GM06990 (cell line): ENCODE data around the gene EHD2.
"Not testable (repeated sequence)": the region's sequence is repeated elsewhere in the genome, so short reads cannot be mapped to it uniquely, and the experiment has no call there.

Source experiments
- DNase-seq: peaks from one replicate; pipeline ENCODE4 v3.0.0-alpha.2; 2011; ENCODE audit not compliant: insufficient read length; ENCODE audit errors: extremely low read depth
- H3K27me3 ChIP-seq: replicated peaks from 2 replicates; pipeline ENCODE4 v1.6.0; 2011; ENCODE audit warnings: low read length; ENCODE audit not compliant: control insufficient read depth, insufficient read depth
- H3K36me3 ChIP-seq: 2 replicates; pipeline ENCODE4 v1.5.1; 2011; ENCODE audit warnings: low read length; ENCODE audit not compliant: control insufficient read depth, insufficient read depth
- H3K4me3 ChIP-seq: replicated peaks from 2 replicates; pipeline ENCODE4 v1.5.1; 2011; ENCODE audit warnings: low read depth, mild to moderate bottlenecking, control low read depth, low read length
- CTCF ChIP-seq: IDR thresholded peaks from 2 replicates; pipeline ENCODE4 v1.5.1; 2011; ENCODE audit warnings: low read length, control low read depth, mild to moderate bottlenecking, inconsistent platforms; ENCODE audit not compliant: insufficient read depth, poor library complexity, severe bottlenecking

Gene EHD2

GRCh38 chr19:47768604-47769003 is 55.4 kb downstream of the EHD2 start:
- DNase-seq, result no peak
- H3K36me3 ChIP-seq, result no peaks in the 10 kb centered on the region
- no peak overlapping the region for H3K4me3 ChIP-seq
- no peak for TF ChIP-seq CTCF
- no peaks in the 10 kb centered on the region for H3K27me3 ChIP-seq

DNA sequence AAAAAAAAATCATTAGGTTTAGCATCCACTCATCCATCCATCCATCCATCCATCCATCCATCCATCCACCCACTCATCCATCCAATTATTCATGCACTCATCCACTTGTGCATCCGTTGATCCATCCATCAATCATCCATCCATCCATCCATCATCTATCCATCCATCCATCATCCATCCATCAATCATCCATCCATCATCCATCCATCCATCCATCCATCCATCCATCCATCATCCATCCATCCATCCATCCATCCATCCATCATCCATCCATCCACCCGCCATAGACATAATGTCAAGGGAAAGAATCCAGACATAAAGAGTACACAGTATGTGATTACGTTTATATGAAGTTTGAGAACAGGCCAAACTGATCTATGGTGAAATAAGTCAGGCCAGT is 56.3 kb downstream of the EHD2 start:
- Histone ChIP-seq H3K27me3 (no peaks in the 10 kb centered on the region), H3K4me3 (no peak overlapping the region), H3K36me3 (no peaks in the 10 kb centered on the region)
- DNase-seq, result no peak
- TF ChIP-seq CTCF, result no peak

- DNase-seq, H3K4me3 ChIP-seq, H3K36me3 ChIP-seq, H3K27me3 ChIP-seq: not testable (repeated sequence)
Measured at GRCh38 chr19:47771291-47771690, 58.1 kb downstream of the EHD2 start.

GRCh38 chr19:47776568-47776967 is 63.3 kb downstream of the EHD2 start:
- H3K36me3 ChIP-seq, result peaks cover 4% of the 10 kb centered on the region
- H3K4me3 ChIP-seq, result no peak overlapping the region
- DNase-seq, result no peak
- H3K27me3 ChIP-seq, result no peaks in the 10 kb centered on the region
- no peak for TF ChIP-seq CTCF

- not testable (repeated sequence) for H3K36me3 ChIP-seq, DNase-seq, H3K27me3 ChIP-seq
- peak overlapping the region; percentile 85 for H3K4me3 ChIP-seq
Measured at GRCh38 chr19:47777245-47778048, 64.2 kb downstream of the EHD2 start.

DNA sequence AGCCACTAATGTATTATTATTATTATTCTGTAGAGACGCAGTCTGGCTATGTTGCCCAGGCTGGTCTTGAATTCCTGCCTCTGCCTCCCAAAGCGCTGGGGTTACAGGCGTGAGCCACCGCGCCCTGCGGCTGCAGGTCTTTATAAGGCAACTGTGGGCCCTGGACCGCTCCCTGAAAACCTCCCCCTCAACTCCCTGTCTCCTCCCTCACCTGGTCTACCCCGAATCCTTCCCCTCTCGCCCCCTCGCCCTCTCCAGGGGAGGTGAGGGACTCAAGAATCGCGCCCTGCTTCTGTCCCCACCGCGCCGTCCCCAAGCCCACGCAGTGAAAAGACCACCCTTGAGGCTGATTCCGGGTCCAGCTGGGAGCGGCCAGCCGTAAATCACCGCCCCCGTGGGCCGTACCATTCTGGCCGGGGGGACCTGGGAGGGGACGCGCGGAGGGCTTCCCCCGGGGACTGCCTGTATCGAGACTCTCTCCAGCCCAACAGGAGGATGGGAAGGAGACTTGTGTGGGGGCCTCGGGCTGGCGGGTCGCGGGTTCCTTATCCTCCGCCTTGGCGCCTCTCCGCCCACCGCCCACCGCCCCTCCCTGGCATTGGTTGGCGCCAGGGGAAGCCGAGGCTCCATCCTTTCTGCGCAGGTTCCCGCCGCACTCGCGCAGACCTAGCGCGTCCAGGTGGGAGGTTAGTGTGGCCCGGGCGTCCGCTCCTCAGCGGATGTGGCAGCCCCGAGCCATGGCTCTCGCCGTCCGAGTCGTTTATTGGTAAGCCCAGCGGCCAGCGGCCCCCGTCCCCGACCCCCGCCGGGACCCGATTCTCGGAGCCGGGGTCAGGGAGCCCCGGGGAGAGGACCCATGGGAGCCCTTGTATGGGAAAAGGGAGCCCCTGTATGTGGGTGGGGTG is 65.1 kb downstream of the EHD2 start, which contains the start of gene SELENOW:
Gene SELENOW, plus strand, starts transcription at position 655 of the 905 bp plus-strand sequence. Its CDS starts 83 bp downstream, at position 738.
- Histone ChIP-seq H3K27me3 (no peaks in the 10 kb centered on the region), H3K36me3 (peaks cover 8% of the 10 kb centered on the region), H3K4me3 (peak within 1 kb of the TSS; percentile 85)
- no peak for TF ChIP-seq CTCF
- DNase-seq, result peak; percentile 86
